GM18505 (cell line): Measurements from ENCODE around the gene PSTPIP1.

Experiments used
- ATAC-seq: cut with Tn5 transposase; IDR thresholded peaks from one replicate; pipeline ENCODE4 v1.9.1; 2021; ENCODE audit not compliant: unreplicated experiment
- POLR2A ChIP-seq: IDR thresholded peaks from 4 replicates; pipeline ENCODE4 v1.6.1; 2011; ENCODE audit warnings: borderline replicate concordance; ENCODE audit not compliant: insufficient read depth, insufficient read length; ENCODE audit errors: extremely low read depth

Gene PSTPIP1

GRCh38 chr15:77070180-77070494, 75.2 kb downstream of the PSTPIP1 start:
- TF ChIP-seq POLR2A: no peak
- ATAC-seq: no peak

- TF ChIP-seq POLR2A: peak; percentile 83
- ATAC-seq: peak; percentile 87
Observed at GRCh38 chr15:77070495-77071304, 75.8 kb downstream of the PSTPIP1 start, which contains the start of gene TSPAN3. Gene TSPAN3, minus strand, starts transcription at chr15:77071109. Its CDS starts 155 bp downstream, at chr15:77070954.

GRCh38 chr15:77071305-77072223, 76.6 kb downstream of the PSTPIP1 start:
- TF ChIP-seq POLR2A: no peak
- no peak for ATAC-seq

- ATAC-seq: no peak
- no peak for TF ChIP-seq POLR2A
Observed at GRCh38 chr15:77074350-77074749, 79.4 kb downstream of the PSTPIP1 start.

- no peak for TF ChIP-seq POLR2A
- no peak for ATAC-seq
Observed at GRCh38 chr15:77075528-77075927, 80.6 kb downstream of the PSTPIP1 start.

- no peak for ATAC-seq
- TF ChIP-seq POLR2A: no peak
Observed at GRCh38 chr15:77076323-77076915, 81.5 kb downstream of the PSTPIP1 start.

- no peak for TF ChIP-seq POLR2A
- no peak for ATAC-seq
Observed at GRCh38 chr15:77081971-77082370, 87.0 kb downstream of the PSTPIP1 start.

- TF ChIP-seq POLR2A: peak; percentile 59
- ATAC-seq: peak; percentile 58
Observed at GRCh38 chr15:77083381-77084160, 88.6 kb downstream of the PSTPIP1 start.

- TF ChIP-seq POLR2A: no peak
Observed at GRCh38 chr15:77084436-77084835, 89.5 kb downstream of the PSTPIP1 start.

GRCh38 chr15:77085297-77085696, 90.4 kb downstream of the PSTPIP1 start:
- TF ChIP-seq POLR2A: no peak
- no peak for ATAC-seq

More at GRCh38 chr15:77084436-77084835, 89.5 kb downstream of the PSTPIP1 start:
- ATAC-seq: no peak
